GM23338 (cell line): ENCODE results near the gene TTC1. TPM values are rescaled to one million over a fixed set of nuclear protein-coding genes. Genes with fewer than 3 reads are reported as not detected.

Source experiments
- ATAC-seq: fragments of 200-7000 bp; cut with Tn5 transposase; 3 replicates; pipeline ENCODE4 v1.9.1; 2020
- DNase-seq: peaks from one replicate; pipeline ENCODE4 v3.0.0-alpha.2; 2015; ENCODE audit warnings: low spot score
- H2AFZ ChIP-seq: fragments of 200-600 bp; sonication (generic); 2 replicates; pipeline ENCODE4 v1.8.0; 2016; ENCODE audit warnings: antibody characterized with exemption, mild to moderate bottlenecking, moderate library complexity
- H3F3A ChIP-seq: fragments of 200-600 bp; sonication (generic); replicated peaks from 2 replicates; pipeline ENCODE4 v1.8.0; 2017; ENCODE audit warnings: antibody characterized with exemption, mixed run types, low read depth
- H3K27ac ChIP-seq: fragments of 200-600 bp; sonication (generic); 2 replicates; pipeline ENCODE4 v1.6.1; 2016; ENCODE audit warnings: low read depth
- H3K27me3 ChIP-seq: fragments of 200-600 bp; sonication (generic); 2 replicates; pipeline ENCODE4 v1.8.0; 2016; ENCODE audit warnings: mild to moderate bottlenecking, mixed run types, moderate library complexity; ENCODE audit not compliant: insufficient read depth
- H3K36me3 ChIP-seq: fragments of 200-600 bp; sonication (generic); 2 replicates; pipeline ENCODE4 v1.8.0; 2016; ENCODE audit warnings: mild to moderate bottlenecking; ENCODE audit not compliant: insufficient read depth
- H3K4me1 ChIP-seq: fragments of 200-600 bp; sonication (generic); 2 replicates; pipeline ENCODE4 v1.8.0; 2016; ENCODE audit warnings: mild to moderate bottlenecking, moderate library complexity; ENCODE audit not compliant: insufficient read depth
- H3K4me2 ChIP-seq: fragments of 200-600 bp; sonication (generic); 2 replicates; pipeline ENCODE4 v1.7.1; 2017; ENCODE audit warnings: mixed run types
- H3K4me3 ChIP-seq: fragments of 200-600 bp; sonication (generic); 2 replicates; pipeline ENCODE4 v1.6.1; 2016; ENCODE audit warnings: mixed run types
- H3K79me2 ChIP-seq: fragments of 200-600 bp; sonication (generic); replicated peaks from 2 replicates; pipeline ENCODE4 v1.8.0; 2017; ENCODE audit warnings: mild to moderate bottlenecking; ENCODE audit not compliant: insufficient read depth
- H3K9me2 ChIP-seq: fragments of 200-600 bp; sonication (generic); 2 replicates; pipeline ENCODE4 v1.8.0; 2017; ENCODE audit not compliant: insufficient read depth
- H4K20me1 ChIP-seq: fragments of 200-600 bp; sonication (generic); replicated peaks from 2 replicates; pipeline ENCODE4 v1.8.0; 2017; ENCODE audit warnings: mild to moderate bottlenecking; ENCODE audit not compliant: insufficient read depth
- H3K27ac Mint-ChIP-seq: 2 replicates; pipeline ENCODE4 v1.8.0; 2020; ENCODE audit warnings: inconsistent platforms, mild to moderate bottlenecking, moderate library complexity, mixed read lengths
- H3K27me3 Mint-ChIP-seq: 3 replicates; pipeline ENCODE4 v1.8.0; 2022; ENCODE audit warnings: low read depth, mild to moderate bottlenecking, moderate library complexity, mixed read lengths, inconsistent platforms; ENCODE audit not compliant: insufficient read depth, poor library complexity
- H3K36me3 Mint-ChIP-seq: 3 replicates; pipeline ENCODE4 v1.8.0; 2021; ENCODE audit warnings: low read depth, mild to moderate bottlenecking, inconsistent platforms, moderate library complexity, mixed read lengths
- H3K4me1 Mint-ChIP-seq: 3 replicates; pipeline ENCODE4 v1.8.0; 2020; ENCODE audit warnings: mild to moderate bottlenecking, inconsistent platforms, mixed read lengths
- H3K4me3 Mint-ChIP-seq: 3 replicates; pipeline ENCODE4 v1.8.0; 2021; ENCODE audit warnings: moderate library complexity, mild to moderate bottlenecking, inconsistent platforms, mixed read lengths
- H3K9me3 Mint-ChIP-seq: 3 replicates; pipeline ENCODE4 v1.8.0; 2020; ENCODE audit warnings: moderate library complexity, mild to moderate bottlenecking, inconsistent platforms, mixed read lengths
- CREB1 ChIP-seq: fragments of 250-450 bp; sonication (Bioruptor Pico); IDR thresholded peaks from 2 replicates; pipeline ENCODE4 v1.5.0; 2020; ENCODE audit warnings: low read depth, mild to moderate bottlenecking, moderate library complexity
- EZH2 ChIP-seq: fragments of 200-600 bp; sonication (generic); IDR thresholded peaks from one replicate; pipeline ENCODE4 v1.8.0; 2017; ENCODE audit warnings: antibody characterized with exemption, mild to moderate bottlenecking, low read depth; ENCODE audit not compliant: unreplicated experiment
- EZH2phosphoT487 ChIP-seq: fragments of 200-600 bp; sonication (generic); IDR thresholded peaks from one replicate; pipeline ENCODE4 v1.8.1; 2018; ENCODE audit warnings: antibody characterized with exemption; ENCODE audit not compliant: unreplicated experiment
- JUNB ChIP-seq: IDR thresholded peaks from one replicate; pipeline ENCODE4 v1.6.1; 2016; ENCODE audit warnings: antibody characterized with exemption; ENCODE audit not compliant: unreplicated experiment
- NANOG ChIP-seq: IDR thresholded peaks from 2 replicates; pipeline ENCODE4 v1.6.1; 2016; ENCODE audit warnings: antibody characterized with exemption, borderline replicate concordance
- POLR2AphosphoS5 ChIP-seq: IDR thresholded peaks from 2 replicates; pipeline ENCODE4 v1.6.1; 2016; ENCODE audit warnings: antibody characterized with exemption, low read depth
- STAT1 ChIP-seq: IDR thresholded peaks from one replicate; pipeline ENCODE4 v1.6.1; 2016; ENCODE audit warnings: antibody characterized with exemption; ENCODE audit not compliant: unreplicated experiment
- ZNF114 ChIP-seq: fragments of 250-450 bp; sonication (Bioruptor Pico); IDR thresholded peaks from 2 replicates; pipeline ENCODE4 v1.5.0; 2020; ENCODE audit warnings: mild to moderate bottlenecking, moderate library complexity
- ZNF331 ChIP-seq: fragments of 250-450 bp; sonication (Bioruptor Pico); IDR thresholded peaks from 2 replicates; pipeline ENCODE4 v1.5.0; 2020; ENCODE audit warnings: low read depth, mild to moderate bottlenecking, moderate library complexity
- polyA plus RNA-seq: library from polyadenylated mRNA; unstranded; fragments of >200 nt; fragmentation: Nextera tagmentation; extraction: Ambion mirVana; gene quantifications from 2 replicates; pipeline ENCODE4 v1.2.1, GENCODE V29; 2016
- total RNA-seq: library from RNA; depleted of rRNA; stranded (reverse); fragments of >200 nt; shearing (Covaris generic); gene quantifications from 2 replicates; pipeline ENCODE4 v1.2.3, GENCODE V29; 2014
- TF ChIP-seq, protein P1 (sequence below): IDR thresholded peaks from 2 replicates; pipeline ENCODE4 v1.6.1; 2016; ENCODE audit warnings: antibody characterized with exemption
- TF ChIP-seq, protein P2 (sequence below): IDR thresholded peaks from one replicate; pipeline ENCODE4 v1.6.1; 2018; ENCODE audit warnings: antibody characterized with exemption; ENCODE audit not compliant: unreplicated experiment
- TF ChIP-seq, protein P3 (sequence below): fragments of 250-450 bp; sonication (Bioruptor Pico); IDR thresholded peaks from 2 replicates; pipeline ENCODE4 v1.5.0; 2020; ENCODE audit warnings: mild to moderate bottlenecking, moderate library complexity
- TF ChIP-seq, protein P4 (sequence below), 2 experiments: fragments of 200-600 bp in 1 of 2; sonication (generic) in 1 of 2; conservative IDR thresholded peaks; 2 replicates each; pipeline versions ENCODE4 v1.5.1 to v1.6.1; 2016 to 2017; ENCODE audit warnings: antibody characterized with exemption in 2 of 2, low read depth in 2 of 2, mild to moderate bottlenecking in 2 of 2, moderate library complexity in 1 of 2

Gene TTC1
- total and polyA plus RNA-seq, 2 experiments from 2014 or later: 48.9 to 131 TPM

DNA sequence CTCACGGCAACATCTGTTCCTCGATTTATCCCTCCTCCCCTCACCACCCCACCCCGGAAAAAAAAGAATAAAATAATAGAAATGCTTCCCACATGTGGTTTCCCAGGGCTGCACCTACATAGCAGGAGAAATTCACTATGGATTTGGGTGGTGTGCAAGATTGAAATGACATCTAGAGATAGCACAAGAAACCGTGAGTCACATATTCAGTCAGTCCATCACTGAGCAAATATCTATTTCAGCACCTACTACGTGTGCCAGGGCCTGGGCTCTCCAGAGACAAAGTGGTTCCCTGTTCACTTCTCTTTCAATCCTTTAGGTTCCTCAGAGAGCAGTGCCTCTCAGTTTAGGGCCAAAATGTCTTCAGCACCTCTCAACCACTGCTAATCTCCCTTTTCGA lies 45.0 kb upstream of the TTC1 start:
- Mint-ChIP-seq H3K4me1 (no peaks in the 10 kb centered on the region), H3K27ac (no peak overlapping the region), H3K4me3 (no peak overlapping the region), H3K9me3 (no peaks in the 10 kb centered on the region), H3K36me3 (no peaks in the 10 kb centered on the region), H3K27me3 (no peaks in the 10 kb centered on the region)
- no peak overlapping the region for H3K27ac ChIP-seq
- H3K79me2 ChIP-seq: no peaks in the 10 kb centered on the region
- H3K4me1 ChIP-seq: no peaks in the 10 kb centered on the region
- no peaks in the 10 kb centered on the region for H3K9me2 ChIP-seq
- H3K36me3 ChIP-seq: no peaks in the 10 kb centered on the region
- no peaks in the 10 kb centered on the region for H4K20me1 ChIP-seq
- no peak overlapping the region for H3K4me3 ChIP-seq
- no peak overlapping the region for H3K4me2 ChIP-seq
- no peaks in the 10 kb centered on the region for H3F3A ChIP-seq
- H3K27me3 ChIP-seq: no peaks in the 10 kb centered on the region
- no peak for TF ChIP-seq EZH2
- TF ChIP-seq, protein P1, sequence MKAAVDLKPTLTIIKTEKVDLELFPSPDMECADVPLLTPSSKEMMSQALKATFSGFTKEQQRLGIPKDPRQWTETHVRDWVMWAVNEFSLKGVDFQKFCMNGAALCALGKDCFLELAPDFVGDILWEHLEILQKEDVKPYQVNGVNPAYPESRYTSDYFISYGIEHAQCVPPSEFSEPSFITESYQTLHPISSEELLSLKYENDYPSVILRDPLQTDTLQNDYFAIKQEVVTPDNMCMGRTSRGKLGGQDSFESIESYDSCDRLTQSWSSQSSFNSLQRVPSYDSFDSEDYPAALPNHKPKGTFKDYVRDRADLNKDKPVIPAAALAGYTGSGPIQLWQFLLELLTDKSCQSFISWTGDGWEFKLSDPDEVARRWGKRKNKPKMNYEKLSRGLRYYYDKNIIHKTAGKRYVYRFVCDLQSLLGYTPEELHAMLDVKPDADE: no peak
- TF ChIP-seq EZH2phosphoT487: no peak
- TF ChIP-seq, protein P2, sequence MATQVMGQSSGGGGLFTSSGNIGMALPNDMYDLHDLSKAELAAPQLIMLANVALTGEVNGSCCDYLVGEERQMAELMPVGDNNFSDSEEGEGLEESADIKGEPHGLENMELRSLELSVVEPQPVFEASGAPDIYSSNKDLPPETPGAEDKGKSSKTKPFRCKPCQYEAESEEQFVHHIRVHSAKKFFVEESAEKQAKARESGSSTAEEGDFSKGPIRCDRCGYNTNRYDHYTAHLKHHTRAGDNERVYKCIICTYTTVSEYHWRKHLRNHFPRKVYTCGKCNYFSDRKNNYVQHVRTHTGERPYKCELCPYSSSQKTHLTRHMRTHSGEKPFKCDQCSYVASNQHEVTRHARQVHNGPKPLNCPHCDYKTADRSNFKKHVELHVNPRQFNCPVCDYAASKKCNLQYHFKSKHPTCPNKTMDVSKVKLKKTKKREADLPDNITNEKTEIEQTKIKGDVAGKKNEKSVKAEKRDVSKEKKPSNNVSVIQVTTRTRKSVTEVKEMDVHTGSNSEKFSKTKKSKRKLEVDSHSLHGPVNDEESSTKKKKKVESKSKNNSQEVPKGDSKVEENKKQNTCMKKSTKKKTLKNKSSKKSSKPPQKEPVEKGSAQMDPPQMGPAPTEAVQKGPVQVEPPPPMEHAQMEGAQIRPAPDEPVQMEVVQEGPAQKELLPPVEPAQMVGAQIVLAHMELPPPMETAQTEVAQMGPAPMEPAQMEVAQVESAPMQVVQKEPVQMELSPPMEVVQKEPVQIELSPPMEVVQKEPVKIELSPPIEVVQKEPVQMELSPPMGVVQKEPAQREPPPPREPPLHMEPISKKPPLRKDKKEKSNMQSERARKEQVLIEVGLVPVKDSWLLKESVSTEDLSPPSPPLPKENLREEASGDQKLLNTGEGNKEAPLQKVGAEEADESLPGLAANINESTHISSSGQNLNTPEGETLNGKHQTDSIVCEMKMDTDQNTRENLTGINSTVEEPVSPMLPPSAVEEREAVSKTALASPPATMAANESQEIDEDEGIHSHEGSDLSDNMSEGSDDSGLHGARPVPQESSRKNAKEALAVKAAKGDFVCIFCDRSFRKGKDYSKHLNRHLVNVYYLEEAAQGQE: no peak
- no peak for TF ChIP-seq JUNB
- no peak for TF ChIP-seq CREB1 (CRISPR knock-in tag)
- TF ChIP-seq, protein P3, sequence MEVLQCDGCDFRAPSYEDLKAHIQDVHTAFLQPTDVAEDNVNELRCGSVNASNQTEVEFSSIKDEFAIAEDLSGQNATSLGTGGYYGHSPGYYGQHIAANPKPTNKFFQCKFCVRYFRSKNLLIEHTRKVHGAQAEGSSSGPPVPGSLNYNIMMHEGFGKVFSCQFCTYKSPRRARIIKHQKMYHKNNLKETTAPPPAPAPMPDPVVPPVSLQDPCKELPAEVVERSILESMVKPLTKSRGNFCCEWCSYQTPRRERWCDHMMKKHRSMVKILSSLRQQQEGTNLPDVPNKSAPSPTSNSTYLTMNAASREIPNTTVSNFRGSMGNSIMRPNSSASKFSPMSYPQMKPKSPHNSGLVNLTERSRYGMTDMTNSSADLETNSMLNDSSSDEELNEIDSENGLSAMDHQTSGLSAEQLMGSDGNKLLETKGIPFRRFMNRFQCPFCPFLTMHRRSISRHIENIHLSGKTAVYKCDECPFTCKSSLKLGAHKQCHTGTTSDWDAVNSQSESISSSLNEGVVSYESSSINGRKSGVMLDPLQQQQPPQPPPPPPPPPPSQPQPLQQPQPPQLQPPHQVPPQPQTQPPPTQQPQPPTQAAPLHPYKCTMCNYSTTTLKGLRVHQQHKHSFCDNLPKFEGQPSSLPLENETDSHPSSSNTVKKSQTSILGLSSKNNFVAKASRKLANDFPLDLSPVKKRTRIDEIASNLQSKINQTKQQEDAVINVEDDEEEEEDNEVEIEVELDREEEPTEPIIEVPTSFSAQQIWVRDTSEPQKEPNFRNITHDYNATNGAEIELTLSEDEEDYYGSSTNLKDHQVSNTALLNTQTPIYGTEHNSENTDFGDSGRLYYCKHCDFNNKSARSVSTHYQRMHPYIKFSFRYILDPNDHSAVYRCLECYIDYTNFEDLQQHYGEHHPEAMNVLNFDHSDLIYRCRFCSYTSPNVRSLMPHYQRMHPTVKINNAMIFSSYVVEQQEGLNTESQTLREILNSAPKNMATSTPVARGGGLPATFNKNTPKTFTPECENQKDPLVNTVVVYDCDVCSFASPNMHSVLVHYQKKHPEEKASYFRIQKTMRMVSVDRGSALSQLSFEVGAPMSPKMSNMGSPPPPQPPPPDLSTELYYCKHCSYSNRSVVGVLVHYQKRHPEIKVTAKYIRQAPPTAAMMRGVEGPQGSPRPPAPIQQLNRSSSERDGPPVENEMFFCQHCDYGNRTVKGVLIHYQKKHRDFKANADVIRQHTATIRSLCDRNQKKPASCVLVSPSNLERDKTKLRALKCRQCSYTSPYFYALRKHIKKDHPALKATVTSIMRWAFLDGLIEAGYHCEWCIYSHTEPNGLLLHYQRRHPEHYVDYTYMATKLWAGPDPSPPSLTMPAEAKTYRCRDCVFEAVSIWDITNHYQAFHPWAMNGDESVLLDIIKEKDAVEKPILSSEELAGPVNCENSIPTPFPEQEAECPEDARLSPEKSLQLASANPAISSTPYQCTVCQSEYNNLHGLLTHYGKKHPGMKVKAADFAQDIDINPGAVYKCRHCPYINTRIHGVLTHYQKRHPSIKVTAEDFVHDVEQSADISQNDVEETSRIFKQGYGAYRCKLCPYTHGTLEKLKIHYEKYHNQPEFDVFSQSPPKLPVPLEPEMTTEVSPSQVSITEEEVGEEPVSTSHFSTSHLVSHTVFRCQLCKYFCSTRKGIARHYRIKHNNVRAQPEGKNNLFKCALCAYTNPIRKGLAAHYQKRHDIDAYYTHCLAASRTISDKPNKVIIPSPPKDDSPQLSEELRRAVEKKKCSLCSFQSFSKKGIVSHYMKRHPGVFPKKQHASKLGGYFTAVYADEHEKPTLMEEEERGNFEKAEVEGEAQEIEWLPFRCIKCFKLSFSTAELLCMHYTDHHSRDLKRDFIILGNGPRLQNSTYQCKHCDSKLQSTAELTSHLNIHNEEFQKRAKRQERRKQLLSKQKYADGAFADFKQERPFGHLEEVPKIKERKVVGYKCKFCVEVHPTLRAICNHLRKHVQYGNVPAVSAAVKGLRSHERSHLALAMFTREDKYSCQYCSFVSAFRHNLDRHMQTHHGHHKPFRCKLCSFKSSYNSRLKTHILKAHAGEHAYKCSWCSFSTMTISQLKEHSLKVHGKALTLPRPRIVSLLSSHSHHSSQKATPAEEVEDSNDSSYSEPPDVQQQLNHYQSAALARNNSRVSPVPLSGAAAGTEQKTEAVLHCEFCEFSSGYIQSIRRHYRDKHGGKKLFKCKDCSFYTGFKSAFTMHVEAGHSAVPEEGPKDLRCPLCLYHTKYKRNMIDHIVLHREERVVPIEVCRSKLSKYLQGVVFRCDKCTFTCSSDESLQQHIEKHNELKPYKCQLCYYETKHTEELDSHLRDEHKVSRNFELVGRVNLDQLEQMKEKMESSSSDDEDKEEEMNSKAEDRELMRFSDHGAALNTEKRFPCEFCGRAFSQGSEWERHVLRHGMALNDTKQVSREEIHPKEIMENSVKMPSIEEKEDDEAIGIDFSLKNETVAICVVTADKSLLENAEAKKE (CRISPR knock-in tag): no peak
- no peak for TF ChIP-seq NANOG
- TF ChIP-seq ZNF114 (CRISPR knock-in tag): no peak
- TF ChIP-seq STAT1: no peak
- no peak for TF ChIP-seq POLR2AphosphoS5
- TF ChIP-seq ZNF331 (CRISPR knock-in tag): no peak
- TF ChIP-seq, protein P4, sequence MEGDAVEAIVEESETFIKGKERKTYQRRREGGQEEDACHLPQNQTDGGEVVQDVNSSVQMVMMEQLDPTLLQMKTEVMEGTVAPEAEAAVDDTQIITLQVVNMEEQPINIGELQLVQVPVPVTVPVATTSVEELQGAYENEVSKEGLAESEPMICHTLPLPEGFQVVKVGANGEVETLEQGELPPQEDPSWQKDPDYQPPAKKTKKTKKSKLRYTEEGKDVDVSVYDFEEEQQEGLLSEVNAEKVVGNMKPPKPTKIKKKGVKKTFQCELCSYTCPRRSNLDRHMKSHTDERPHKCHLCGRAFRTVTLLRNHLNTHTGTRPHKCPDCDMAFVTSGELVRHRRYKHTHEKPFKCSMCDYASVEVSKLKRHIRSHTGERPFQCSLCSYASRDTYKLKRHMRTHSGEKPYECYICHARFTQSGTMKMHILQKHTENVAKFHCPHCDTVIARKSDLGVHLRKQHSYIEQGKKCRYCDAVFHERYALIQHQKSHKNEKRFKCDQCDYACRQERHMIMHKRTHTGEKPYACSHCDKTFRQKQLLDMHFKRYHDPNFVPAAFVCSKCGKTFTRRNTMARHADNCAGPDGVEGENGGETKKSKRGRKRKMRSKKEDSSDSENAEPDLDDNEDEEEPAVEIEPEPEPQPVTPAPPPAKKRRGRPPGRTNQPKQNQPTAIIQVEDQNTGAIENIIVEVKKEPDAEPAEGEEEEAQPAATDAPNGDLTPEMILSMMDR (conservative IDR thresholded peaks at IDR 0.05; ENCODE audit: low read depth in 2 of 2): no peak
- ATAC-seq (no peak), DNase-seq (no peak)
- no peak overlapping the region for H2AFZ ChIP-seq
